Hematopoietic multipotent progenitor cell treated with erythropoietin and hydrocortisone succinate and interleukin-3 and kit ligand, for 6 days (in vitro differentiated cells): ENCODE measurements around the gene CACNA1A.

Source experiments
- DNase-seq: peaks from one replicate; pipeline ENCODE4 v3.0.0-alpha.2; 2015

CACNA1A gene

GRCh38 chr19:13301627-13302334 is 204.5 kb downstream of the CACNA1A start:
- no peak for DNase-seq

GRCh38 chr19:13300421-13301030 is 205.8 kb downstream of the CACNA1A start:
- DNase-seq = no peak

GRCh38 chr19:13299838-13300237 is 206.4 kb downstream of the CACNA1A start:
- DNase-seq = no peak

GRCh38 chr19:13298565-13299481 is 207.5 kb downstream of the CACNA1A start:
- DNase-seq = no peak

- DNase-seq = no peak
Observed at GRCh38 chr19:13297023-13297422, 209.3 kb downstream of the CACNA1A start.

GRCh38 chr19:13294812-13295567 is 211.3 kb downstream of the CACNA1A start:
- DNase-seq = no peak

GRCh38 chr19:13291913-13292312 is 214.4 kb downstream of the CACNA1A start:
- no peak for DNase-seq

GRCh38 chr19:13290741-13291140 is 215.5 kb downstream of the CACNA1A start:
- no peak for DNase-seq

- no peak for DNase-seq
Observed at GRCh38 chr19:13289295-13289694, 217.0 kb downstream of the CACNA1A start.

- DNase-seq = no peak
Observed at GRCh38 chr19:13286195-13286985, 219.9 kb downstream of the CACNA1A start.

GRCh38 chr19:13284929-13285928 is 221.1 kb downstream of the CACNA1A start:
- no peak for DNase-seq

GRCh38 chr19:13283871-13284270 is 222.4 kb downstream of the CACNA1A start:
- no peak for DNase-seq

- no peak for DNase-seq
Observed at GRCh38 chr19:13282486-13283065, 223.7 kb downstream of the CACNA1A start.

- DNase-seq = no peak
Observed at GRCh38 chr19:13281567-13282291, 224.6 kb downstream of the CACNA1A start.

- DNase-seq = peak; percentile 90
Observed at GRCh38 chr19:13277104-13277809, 229.0 kb downstream of the CACNA1A start.

GRCh38 chr19:13275016-13275722 is 231.1 kb downstream of the CACNA1A start:
- DNase-seq = no peak

GRCh38 chr19:13270514-13271105 is 235.7 kb downstream of the CACNA1A start:
- no peak for DNase-seq

GRCh38 chr19:13269348-13269747 is 236.9 kb downstream of the CACNA1A start:
- DNase-seq = no peak
